ENCODE data around the gene DEFB113. TPM values are rescaled to one million over a fixed set of nuclear protein-coding genes. Genes with fewer than 3 reads are reported as not detected.

Gene DEFB113
- total RNA-seq, 2 experiments from 2014 or later = not detected

DNA sequence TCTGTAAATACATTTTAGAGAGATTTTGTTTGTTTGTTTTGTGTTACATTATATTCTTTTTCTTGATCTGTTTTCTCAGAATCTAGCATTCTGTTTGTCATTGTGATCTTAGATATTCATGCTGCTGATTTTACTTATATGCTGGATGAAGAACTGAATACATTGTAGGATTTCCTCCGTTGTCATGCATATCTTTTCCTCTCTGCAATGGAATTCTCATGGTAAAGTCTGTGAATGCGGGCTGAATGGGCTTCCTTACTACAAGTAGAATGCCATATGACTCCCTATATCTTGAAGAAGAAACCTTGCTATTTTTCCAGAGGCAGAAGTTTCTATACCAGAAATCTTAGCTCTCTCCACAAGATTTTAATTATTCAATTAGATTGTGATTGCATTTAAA is 3.1 kb downstream of the DEFB113 start:
- intact Hi-C loops (cut with micrococcal nuclease; ENCODE audit: unreplicated experiment) = no loop called here
- no TSS peak for BruUV-seq (replicated peaks)
- CTCF ChIA-PET (ENCODE audit: unreplicated experiment) = no interaction called here

GRCh38 chr6:49964064-49964463 is 5.4 kb downstream of the DEFB113 start, which contains the start of gene DEFB114:
TSS of gene DEFB114 (minus strand) at chr6:49964164. CDS start at chr6:49964105, 59 bp downstream.
- H3K36me3 ChIP-seq (ENCODE audit: insufficient read depth, low read length) = no peaks in the 10 kb centered on the region
- H3K4me3 ChIP-seq (ENCODE audit: low read depth, low read length, poor library complexity, severe bottlenecking) = no peak within 1 kb of the TSS
- no peaks in the 10 kb centered on the region for H3K79me2 ChIP-seq (ENCODE audit: insufficient read depth, low read depth, low read length)
- POLR2A ChIA-PET = no interaction called here
- H4K20me1 ChIP-seq (ENCODE audit: insufficient read depth, low read length) = no peaks in the 10 kb centered on the region
- H2AFZ ChIP-seq (ENCODE audit: low read length) = no peak within 1 kb of the TSS
- H3K4me2 ChIP-seq (ENCODE audit: low read length) = no peak within 1 kb of the TSS
- intact Hi-C loops (cut with micrococcal nuclease; ENCODE audit: unreplicated experiment) = no loop called here
- H3K27ac ChIP-seq (ENCODE audit: low read depth, low read length, poor library complexity, severe bottlenecking) = no peak within 1 kb of the TSS
- no peaks in the 10 kb centered on the region for H3K4me1 ChIP-seq (ENCODE audit: insufficient read depth, low read length, poor library complexity, severe bottlenecking)
- TF ChIP-seq EZH2phosphoT487 (IDR thresholded peaks at IDR 0.05; ENCODE audit: borderline replicate concordance, low read depth, low read length) (no peak), CTCF (conservative IDR thresholded peaks at IDR 0.05; ENCODE audit: low read length) (no peak)
- DNase-seq (ENCODE audit: low spot score) = no peak
- no peaks in the 10 kb centered on the region for H3K9me3 ChIP-seq (ENCODE audit: low read length)
- no TSS peak for BruUV-seq (replicated peaks)
- no peaks in the 10 kb centered on the region; the same call in 1 of the 2 replicates for H3K9me2 ChIP-seq (ENCODE audit: insufficient read depth, low read length)
- CTCF ChIA-PET (ENCODE audit: unreplicated experiment) = no interaction called here

More for the DNA sequence above, 3.1 kb downstream of the DEFB113 start:
- Histone ChIP-seq H3K4me2 (ENCODE audit: low read length) (no peak overlapping the region), H2AFZ (ENCODE audit: low read length) (no peak overlapping the region), H4K20me1 (ENCODE audit: insufficient read depth, low read length) (no peaks in the 10 kb centered on the region), H3K36me3 (ENCODE audit: insufficient read depth, low read length) (no peaks in the 10 kb centered on the region), H3K4me1 (ENCODE audit: insufficient read depth, low read length, poor library complexity, severe bottlenecking) (no peaks in the 10 kb centered on the region), H3K9me2 (ENCODE audit: insufficient read depth, low read length) (no peaks in the 10 kb centered on the region), H3K27ac (ENCODE audit: low read depth, low read length, poor library complexity, severe bottlenecking) (no peak overlapping the region), H3K79me2 (ENCODE audit: insufficient read depth, low read depth, low read length) (no peaks in the 10 kb centered on the region), H3K4me3 (ENCODE audit: low read depth, low read length, poor library complexity, severe bottlenecking) (no peak overlapping the region), H3K9me3 (ENCODE audit: low read length) (no peaks in the 10 kb centered on the region)
- no peak for DNase-seq (ENCODE audit: low spot score)
- TF ChIP-seq CTCF (conservative IDR thresholded peaks at IDR 0.05; ENCODE audit: low read length) = no peak
- TF ChIP-seq EZH2phosphoT487 (IDR thresholded peaks at IDR 0.05; ENCODE audit: borderline replicate concordance, low read depth, low read length) = no peak
- POLR2A ChIA-PET = interaction anchor here (0.9 to 1.4 kb wide), 2 partner anchors 15 to 28 kb away, joined by 3 to 4 read pairs; no protein-coding TSS in a partner anchor

GRCh38 chr6:49958180-49958579 is 11.2 kb downstream of the DEFB113 start:
- H2AFZ ChIP-seq (ENCODE audit: low read length) = no peak overlapping the region
- H3K9me2 ChIP-seq (ENCODE audit: insufficient read depth, low read length) = no peaks in the 10 kb centered on the region; the same call in 1 of the 2 replicates
- no peak overlapping the region for H3K4me3 ChIP-seq (ENCODE audit: low read depth, low read length, poor library complexity, severe bottlenecking)
- BruUV-seq (replicated peaks) = no TSS peak
- no peak overlapping the region for H3K27ac ChIP-seq (ENCODE audit: low read depth, low read length, poor library complexity, severe bottlenecking)
- intact Hi-C loops (cut with micrococcal nuclease; ENCODE audit: unreplicated experiment) = no loop called here
- H4K20me1 ChIP-seq (ENCODE audit: insufficient read depth, low read length) = no peaks in the 10 kb centered on the region
- DNase-seq (ENCODE audit: low spot score) = no peak
- no peaks in the 10 kb centered on the region for H3K36me3 ChIP-seq (ENCODE audit: insufficient read depth, low read length)
- no peaks in the 10 kb centered on the region for H3K79me2 ChIP-seq (ENCODE audit: insufficient read depth, low read depth, low read length)
- CTCF ChIA-PET (ENCODE audit: unreplicated experiment) = no interaction called here
- H3K9me3 ChIP-seq (ENCODE audit: low read length) = no peaks in the 10 kb centered on the region
- POLR2A ChIA-PET = no interaction called here
- H3K4me2 ChIP-seq (ENCODE audit: low read length) = no peak overlapping the region
- TF ChIP-seq CTCF (conservative IDR thresholded peaks at IDR 0.05; ENCODE audit: low read length) (no peak), EZH2phosphoT487 (IDR thresholded peaks at IDR 0.05; ENCODE audit: borderline replicate concordance, low read depth, low read length) (no peak)
- no peaks in the 10 kb centered on the region for H3K4me1 ChIP-seq (ENCODE audit: insufficient read depth, low read length, poor library complexity, severe bottlenecking)

Measured in OCI-LY7 (cell line).